C4-2B (cell line): ENCODE measurements around the gene GTF3C4.

Experiments
- ZFX ChIP-seq: fragments of 450-650 bp; IDR thresholded peaks from 2 replicates; pipeline ENCODE4 v1.6.1; 2017
- TF ChIP-seq, protein P1 (sequence below): fragments of 450-650 bp; conservative IDR thresholded peaks from 2 replicates; pipeline ENCODE4 v1.5.1; 2017; ENCODE audit warnings: mild to moderate bottlenecking

- TF ChIP-seq ZFX = no peak
- TF ChIP-seq, protein P1, sequence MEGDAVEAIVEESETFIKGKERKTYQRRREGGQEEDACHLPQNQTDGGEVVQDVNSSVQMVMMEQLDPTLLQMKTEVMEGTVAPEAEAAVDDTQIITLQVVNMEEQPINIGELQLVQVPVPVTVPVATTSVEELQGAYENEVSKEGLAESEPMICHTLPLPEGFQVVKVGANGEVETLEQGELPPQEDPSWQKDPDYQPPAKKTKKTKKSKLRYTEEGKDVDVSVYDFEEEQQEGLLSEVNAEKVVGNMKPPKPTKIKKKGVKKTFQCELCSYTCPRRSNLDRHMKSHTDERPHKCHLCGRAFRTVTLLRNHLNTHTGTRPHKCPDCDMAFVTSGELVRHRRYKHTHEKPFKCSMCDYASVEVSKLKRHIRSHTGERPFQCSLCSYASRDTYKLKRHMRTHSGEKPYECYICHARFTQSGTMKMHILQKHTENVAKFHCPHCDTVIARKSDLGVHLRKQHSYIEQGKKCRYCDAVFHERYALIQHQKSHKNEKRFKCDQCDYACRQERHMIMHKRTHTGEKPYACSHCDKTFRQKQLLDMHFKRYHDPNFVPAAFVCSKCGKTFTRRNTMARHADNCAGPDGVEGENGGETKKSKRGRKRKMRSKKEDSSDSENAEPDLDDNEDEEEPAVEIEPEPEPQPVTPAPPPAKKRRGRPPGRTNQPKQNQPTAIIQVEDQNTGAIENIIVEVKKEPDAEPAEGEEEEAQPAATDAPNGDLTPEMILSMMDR = no peak
Observed at GRCh38 chr9:132690696-132691095, 20.4 kb downstream of the GTF3C4 start.
